HepG2 (cell line): Measurements from ENCODE around the gene CD84. TPM values are rescaled to one million over a fixed set of nuclear protein-coding genes. Genes with fewer than 3 reads are reported as not detected.

Experiments
- ATAC-seq: fragments of 200-7000 bp; cut with Tn5 transposase; 3 replicates; pipeline ENCODE4 v1.9.1; 2020; ENCODE audit warnings: mild to moderate bottlenecking, moderate library complexity
- BruUV-seq: library from RNA; stranded (reverse); fragments of 400-500 nt; replicated peaks from 2 replicates; lab custom pipeline; 2021; lab: Mats Ljungman, UMichigan
- CTCF ChIA-PET: fragments of 300-600 bp; formaldehyde crosslinking; extraction: SDS; loops from one replicate; lab custom pipeline; 2021; ENCODE audit warnings: low total read pairs, inconsistent platforms, low intra/inter-chr PET ratio; lab: Yijun Ruan, JAX
- POLR2A ChIA-PET: fragments of 350-600 bp; sonication (Branson Sonifier 250); formaldehyde crosslinking; loops from one replicate; lab custom pipeline; 2020; ENCODE audit warnings: antibody characterized with exemption, inconsistent platforms; lab: Yijun Ruan, JAX
- DNase-seq: peaks from one replicate; pipeline ENCODE4 v3.0.0-alpha.2; 2015; ENCODE audit warnings: low spot score
- FAIRE-seq: peaks from 3 replicates; lab custom pipeline; 2011; peaks lifted over from hg19 to GRCh38; lab: Jason Lieb, UNC
- H2AFZ ChIP-seq: one replicate; pipeline ENCODE4 v1.6.1; 2011; ENCODE audit warnings: low read length, inconsistent platforms
- H3K27ac ChIP-seq: fragments of 300-600 bp; 3 replicates; pipeline ENCODE4 v1.8.0; 2011; ENCODE audit warnings: mixed run types, mild to moderate bottlenecking, mixed read lengths, low read length, inconsistent platforms; ENCODE audit not compliant: insufficient read depth; ENCODE audit errors: extremely low read length
- H3K27me3 ChIP-seq, 2 experiments: fragments of 200-600 bp in 1 of 2; 2 replicates in 1 of 2; 3 replicates in 1 of 2; pipeline versions ENCODE4 v1.6.0 to v1.8.0; 2011; ENCODE audit warnings: low read length in 2 of 2, mild to moderate bottlenecking in 2 of 2, moderate library complexity in 2 of 2, inconsistent platforms in 1 of 2; ENCODE audit not compliant: insufficient read depth in 2 of 2, control insufficient read depth in 1 of 2
- H3K36me3 ChIP-seq, 2 experiments: fragments of 200-600 bp in 1 of 2; replicated peaks in 1 of 2; 2 replicates in 1 of 2; 3 replicates in 1 of 2; pipeline versions ENCODE4 v1.5.1 to v1.8.0; 2011; ENCODE audit warnings: low read length in 2 of 2, inconsistent platforms in 1 of 2; ENCODE audit not compliant: insufficient read depth in 2 of 2, control insufficient read depth in 1 of 2
- H3K4me1 ChIP-seq: 2 replicates; pipeline ENCODE4 v1.5.1; 2012; ENCODE audit warnings: low read length, inconsistent platforms; ENCODE audit not compliant: insufficient read depth
- H3K4me2 ChIP-seq: 2 replicates; pipeline ENCODE4 v1.6.0; 2011; ENCODE audit warnings: low read depth, low read length, inconsistent platforms
- H3K4me3 ChIP-seq, 3 experiments: fragments of 200-600 bp in 1 of 3; sonication (generic), shearing (Covaris generic) in 1 of 3; replicated peaks in 1 of 3; 2 replicates each; pipeline ENCODE4 v1.5.1; 2011 to 2016; ENCODE audit warnings: low read length in 3 of 3, inconsistent platforms in 2 of 3, low read depth in 2 of 3, mild to moderate bottlenecking in 2 of 3, control low read depth in 1 of 3, mixed read lengths in 1 of 3; ENCODE audit not compliant: insufficient read depth in 1 of 3
- H3K79me2 ChIP-seq: one replicate; pipeline ENCODE4 v1.6.1; 2011; ENCODE audit warnings: low read length, inconsistent platforms; ENCODE audit not compliant: insufficient read depth
- H3K9ac ChIP-seq: 2 replicates; pipeline ENCODE4 v1.6.0; 2011; ENCODE audit warnings: mild to moderate bottlenecking, low read depth, low read length, inconsistent platforms; ENCODE audit not compliant: insufficient read depth
- H3K9me3 ChIP-seq: 2 replicates; pipeline ENCODE4 v1.5.1; 2012; ENCODE audit warnings: mild to moderate bottlenecking, low read length
- H4K20me1 ChIP-seq: 2 replicates; pipeline ENCODE4 v1.6.0; 2011; ENCODE audit warnings: inconsistent platforms, mild to moderate bottlenecking, low read length, moderate library complexity; ENCODE audit not compliant: insufficient read depth
- KDM4B ChIP-seq: sonication (generic); formaldehyde crosslinking; IDR thresholded peaks from 2 replicates; pipeline ENCODE4 v1.4.0; 2020; ENCODE audit warnings: missing genetic modification reagents
- MAF1 ChIP-seq: sonication (generic); formaldehyde crosslinking; IDR thresholded peaks from 2 replicates; pipeline ENCODE4 v1.5.0; 2020; ENCODE audit warnings: missing genetic modification reagents, borderline replicate concordance
- MAFK ChIP-seq, 2 experiments: IDR thresholded peaks in 1 of 2; conservative IDR thresholded peaks in 1 of 2; 2 replicates each; pipeline ENCODE4 v1.6.1; 2011; ENCODE audit warnings: improper control_type of control experiment in 2 of 2, low read length in 2 of 2
- PHF20 ChIP-seq: sonication (generic); formaldehyde crosslinking; IDR thresholded peaks from 2 replicates; pipeline ENCODE4 v1.5.0; 2020; ENCODE audit warnings: mild to moderate bottlenecking, missing genetic modification reagents
- SNAPC2 ChIP-seq: sonication (generic); formaldehyde crosslinking; IDR thresholded peaks from 2 replicates; pipeline ENCODE4 v1.8.1; 2022; ENCODE audit warnings: mild to moderate bottlenecking, missing genetic modification reagents
- SOX5 ChIP-seq: IDR thresholded peaks from 2 replicates; pipeline ENCODE4 v1.6.1; 2016; ENCODE audit warnings: borderline replicate concordance
- TFDP2 ChIP-seq: sonication (generic); formaldehyde crosslinking; IDR thresholded peaks from 2 replicates; pipeline ENCODE4 v1.4.0; 2020; ENCODE audit warnings: missing genetic modification reagents
- YEATS2 ChIP-seq: sonication (generic); formaldehyde crosslinking; IDR thresholded peaks from 2 replicates; pipeline ENCODE4 v1.4.0; 2020; ENCODE audit warnings: missing genetic modification reagents, borderline replicate concordance
- ZNF230 ChIP-seq: sonication (generic); formaldehyde crosslinking; IDR thresholded peaks from 2 replicates; pipeline ENCODE4 v1.4.0; 2020; ENCODE audit warnings: mild to moderate bottlenecking, missing genetic modification reagents
- ZNF264 ChIP-seq: sonication (generic); formaldehyde crosslinking; IDR thresholded peaks from 2 replicates; pipeline ENCODE4 v1.4.0; 2020; ENCODE audit warnings: missing genetic modification reagents
- ZNF274 ChIP-seq: sonication (generic); formaldehyde crosslinking; IDR thresholded peaks from 2 replicates; pipeline ENCODE4 v1.5.1; 2020; ENCODE audit warnings: mild to moderate bottlenecking, missing genetic modification reagents
- ZNF556 ChIP-seq: sonication (generic); formaldehyde crosslinking; IDR thresholded peaks from 2 replicates; pipeline ENCODE4 v1.4.0; 2020; ENCODE audit warnings: mild to moderate bottlenecking, missing genetic modification reagents, borderline replicate concordance
- ZNF557 ChIP-seq: sonication (generic); formaldehyde crosslinking; IDR thresholded peaks from 2 replicates; pipeline ENCODE4 v1.4.0; 2020; ENCODE audit warnings: missing genetic modification reagents
- ZNF567 ChIP-seq: sonication (generic); formaldehyde crosslinking; IDR thresholded peaks from 2 replicates; pipeline ENCODE4 v1.8.1; 2023; ENCODE audit warnings: mild to moderate bottlenecking, missing genetic modification reagents, borderline replicate concordance
- ZNF614 ChIP-seq: IDR thresholded peaks from 2 replicates; pipeline ENCODE4 v1.6.1; 2018; ENCODE audit warnings: missing biosample characterization, missing genetic modification reagents, inconsistent platforms, borderline replicate concordance
- ZNF652 ChIP-seq: IDR thresholded peaks from 2 replicates; pipeline ENCODE4 v1.6.1; 2016; ENCODE audit warnings: low read depth, borderline replicate concordance
- ZNF773 ChIP-seq: sonication (generic); formaldehyde crosslinking; IDR thresholded peaks from 2 replicates; pipeline ENCODE4 v1.4.0; 2020; ENCODE audit warnings: missing genetic modification reagents, borderline replicate concordance
- ZNF790 ChIP-seq: sonication (generic); formaldehyde crosslinking; IDR thresholded peaks from 2 replicates; pipeline ENCODE4 v1.8.0; 2022; ENCODE audit warnings: missing genetic modification reagents, mild to moderate bottlenecking, borderline replicate concordance
- ZNF891 ChIP-seq: sonication (generic); formaldehyde crosslinking; IDR thresholded peaks from 2 replicates; pipeline ENCODE4 v1.5.0; 2020; ENCODE audit warnings: mild to moderate bottlenecking, missing genetic modification reagents
- WGBS: methylation state at CpG from one replicate; pipeline ENCODE4 v1.1.6; 2017; ENCODE audit warnings: low lambda C conversion rate; 5-methylcytosine and 5-hydroxymethylcytosine counted together
- in situ Hi-C: cut with HindIII; loops from 2 replicates; pipeline ENCODE4 v1.10.0; 2017; ENCODE audit warnings: low pct_unique_long_range_greater_than_20kb; ENCODE audit not compliant: extremely low pct_ligation_motif_present
- intact Hi-C: fragments of 100-400 bp; cut with micrococcal nuclease; formaldehyde crosslinking; loops from one replicate; pipeline ENCODE4 v1.10.0; 2022; ENCODE audit not compliant: unreplicated experiment
- polyA plus RNA-seq, 8 experiments: library from polyadenylated mRNA; depleted of rRNA in 3 of 8; stranded (reverse) in 7 of 8; unstranded in 1 of 8; fragments of >200 nt; fragmentation: Illumina TruSeq in 4 of 8; extraction: Trizol in 4 of 8; gene quantifications; 2 replicates each; pipeline versions ENCODE4 v1.2.1 to v1.2.3, GENCODE V29; 2011 to 2016; ENCODE audit warnings: low read depth in 4 of 8, missing spikeins in 1 of 8, mixed read lengths in 1 of 8; ENCODE audit not compliant: insufficient read depth in 1 of 8
- total RNA-seq, 5 experiments: library from RNA; depleted of rRNA; stranded (reverse); fragments of >200 nt; fragmentation: Illumina TruSeq; extraction: Trizol; gene quantifications; 2 replicates each; pipeline ENCODE4 v1.2.3, GENCODE V29; 2016; ENCODE audit warnings: low read depth in 1 of 5

The CD84 gene
- total and polyA plus RNA-seq, 2 of the 13 experiments (the other 11 are each of a cell fraction or from before 2014, with no cell fraction given), result not detected

GRCh38 chr1:160500321-160500990 lies 78.8 kb downstream of the CD84 start:
- TF ChIP-seq ZNF567 (CRISPR knock-in tag) (no peak), ZNF614 (CRISPR knock-in tag) (no peak), ZNF652 (CRISPR knock-in tag) (no peak), SOX5 (no peak), ZNF264 (CRISPR knock-in tag) (no peak), KDM4B (CRISPR knock-in tag) (no peak), MAFK (conservative IDR thresholded peaks at IDR 0.05 in 1 of 2, IDR thresholded peaks at IDR 0.05 in 1 of 2; ENCODE audit: low read length in 2 of 2) (no peak), ZNF230 (no peak), ZNF557 (no peak), ZNF891 (CRISPR knock-in tag) (no peak), TFDP2 (CRISPR knock-in tag) (no peak), MAF1 (CRISPR knock-in tag) (no peak), ZNF556 (CRISPR knock-in tag) (no peak), YEATS2 (CRISPR knock-in tag) (no peak), PHF20 (no peak), ZNF790 (CRISPR knock-in tag) (no peak), SNAPC2 (no peak), ZNF274 (CRISPR knock-in tag) (no peak), ZNF773 (CRISPR knock-in tag) (no peak)
- H3K4me2 ChIP-seq, result no peak overlapping the region
- WGBS, result 0% methylated on average over 1 of the region's 1 CpG
- no TSS peak for BruUV-seq
- H3K79me2 ChIP-seq, result no peaks in the 10 kb centered on the region
- ChIA-PET CTCF (no interaction called here), POLR2A (no interaction called here)
- H3K4me1 ChIP-seq, result no peaks in the 10 kb centered on the region
- no peak overlapping the region for H3K9ac ChIP-seq
- H3K27ac ChIP-seq, result no peak overlapping the region
- H3K9me3 ChIP-seq, result no peaks in the 10 kb centered on the region; the same call in 1 of the 2 replicates
- FAIRE-seq, result no peak
- no peak for ATAC-seq
- no peaks in the 10 kb centered on the region for H3K27me3 ChIP-seq
- H3K36me3 ChIP-seq, result no peaks in the 10 kb centered on the region
- no peak overlapping the region for H2AFZ ChIP-seq
- no peak for DNase-seq
- no peak overlapping the region for H3K4me3 ChIP-seq
- H4K20me1 ChIP-seq, result no peaks in the 10 kb centered on the region
- in situ Hi-C loops, result no loop called here
- intact Hi-C loops, result no loop called here
